Ecto neural progenitor cell (in vitro differentiated cells): ENCODE measurements around the gene TMEM163.
"Not testable (repeated sequence)": the region's sequence is repeated elsewhere in the genome, so short reads cannot be mapped to it uniquely, and the experiment has no call there.

Experiments used
- DNase-seq: peaks from one replicate; pipeline ENCODE4 v3.0.0-alpha.2; 2018; ENCODE audit warnings: low spot score

Gene TMEM163

GRCh38 chr2:134663451-134664450 lies 55.0 kb downstream of the TMEM163 start:
- no peak for DNase-seq

- DNase-seq, result no peak
These were observed 56.0 kb downstream of the TMEM163 start for GRCh38 chr2:134662751-134663150.

- no peak for DNase-seq
These were observed 58.0 kb downstream of the TMEM163 start for GRCh38 chr2:134660626-134661402.

GRCh38 chr2:134659724-134660123 lies 59.1 kb downstream of the TMEM163 start:
- peak; percentile 13 for DNase-seq

- peak; percentile 46 for DNase-seq
These were observed 61.0 kb downstream of the TMEM163 start for GRCh38 chr2:134657650-134658250.

GRCh38 chr2:134656391-134656790 lies 62.4 kb downstream of the TMEM163 start:
- not testable (repeated sequence) for DNase-seq

- no peak for DNase-seq
These were observed 70.2 kb downstream of the TMEM163 start for GRCh38 chr2:134648586-134648985.

- DNase-seq, result no peak
These were observed 71.1 kb downstream of the TMEM163 start for GRCh38 chr2:134647607-134648256.

- DNase-seq, result no peak
These were observed 75.9 kb downstream of the TMEM163 start for GRCh38 chr2:134642938-134643337.

- no peak for DNase-seq
These were observed 78.3 kb downstream of the TMEM163 start for GRCh38 chr2:134640494-134640893.

- no peak for DNase-seq
These were observed 79.5 kb downstream of the TMEM163 start for GRCh38 chr2:134639265-134639664.

- no peak for DNase-seq
These were observed 82.1 kb downstream of the TMEM163 start for GRCh38 chr2:134636714-134637113.

- DNase-seq, result no peak
These were observed 84.6 kb downstream of the TMEM163 start for GRCh38 chr2:134634054-134634753.

GRCh38 chr2:134630504-134631159 lies 88.2 kb downstream of the TMEM163 start:
- no peak for DNase-seq

GRCh38 chr2:134628453-134628852 lies 90.3 kb downstream of the TMEM163 start:
- no peak for DNase-seq

- no peak for DNase-seq
These were observed 92.0 kb downstream of the TMEM163 start for GRCh38 chr2:134626781-134627180.

- no peak for DNase-seq
These were observed 93.5 kb downstream of the TMEM163 start for GRCh38 chr2:134625311-134625710.

- DNase-seq, result no peak
These were observed 95.0 kb downstream of the TMEM163 start for GRCh38 chr2:134623796-134624195.

- DNase-seq, result no peak
These were observed 95.8 kb downstream of the TMEM163 start for GRCh38 chr2:134623046-134623445.

- no peak for DNase-seq
These were observed 96.7 kb downstream of the TMEM163 start for GRCh38 chr2:134621939-134622705.
